ENCODE measurements around the gene GET4.

GRCh38 chr7:853366-854117 is 22.8 kb upstream of the GET4 start:
- TF ChIP-seq RELB (IDR thresholded peaks at IDR 0.05; ENCODE audit: low read depth) (no peak), CBFB (IDR thresholded peaks at IDR 0.05; ENCODE audit: low read depth) (no peak), ETV6 (conservative IDR thresholded peaks at IDR 0.05 in 1 of 2, IDR thresholded peaks at IDR 0.05 in 1 of 2; ENCODE audit: borderline replicate concordance in 1 of 2, low read depth in 1 of 2) (no peak), RFX5 (IDR thresholded peaks at IDR 0.05; ENCODE audit: low read depth, low read length) (no peak)
